HG03520 (cell line): Measurements from ENCODE around the gene SEC62.

Experiments
- ATAC-seq: cut with Tn5 transposase; IDR thresholded peaks from one replicate; pipeline ENCODE4 v1.9.1; 2021; ENCODE audit warnings: mild to moderate bottlenecking, moderate library complexity; ENCODE audit not compliant: unreplicated experiment

The SEC62 gene, protein sequence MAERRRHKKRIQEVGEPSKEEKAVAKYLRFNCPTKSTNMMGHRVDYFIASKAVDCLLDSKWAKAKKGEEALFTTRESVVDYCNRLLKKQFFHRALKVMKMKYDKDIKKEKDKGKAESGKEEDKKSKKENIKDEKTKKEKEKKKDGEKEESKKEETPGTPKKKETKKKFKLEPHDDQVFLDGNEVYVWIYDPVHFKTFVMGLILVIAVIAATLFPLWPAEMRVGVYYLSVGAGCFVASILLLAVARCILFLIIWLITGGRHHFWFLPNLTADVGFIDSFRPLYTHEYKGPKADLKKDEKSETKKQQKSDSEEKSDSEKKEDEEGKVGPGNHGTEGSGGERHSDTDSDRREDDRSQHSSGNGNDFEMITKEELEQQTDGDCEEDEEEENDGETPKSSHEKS

DNA sequence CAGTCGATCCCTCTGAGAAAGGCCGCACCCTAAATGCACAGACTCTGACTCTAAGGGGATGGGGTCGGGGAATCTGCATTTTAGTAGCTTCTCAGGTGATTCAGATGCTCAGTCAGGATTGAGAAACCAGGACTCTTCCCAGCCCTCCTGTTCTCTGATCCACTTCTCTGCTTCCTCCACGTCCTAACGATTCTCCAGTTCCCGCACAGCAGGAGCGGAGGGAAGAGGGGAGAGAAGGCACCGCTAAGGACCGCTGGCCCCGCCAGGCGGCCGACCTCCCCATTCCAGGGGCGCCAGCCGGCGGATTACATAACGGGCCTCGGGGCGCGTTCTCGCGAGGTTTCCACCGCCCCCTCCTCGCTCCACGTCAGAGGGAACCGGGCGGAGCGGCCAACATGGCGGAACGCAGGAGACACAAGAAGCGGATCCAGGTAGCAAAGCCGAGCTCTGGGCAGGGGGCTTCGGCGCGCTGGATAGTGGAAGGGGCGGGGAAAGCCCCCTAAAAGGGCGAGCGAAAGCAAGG, at the start of gene SEC62:
TSS of gene SEC62 (plus strand) at position 380 of the 523 bp plus-strand sequence. CDS start at position 396, 16 bp downstream.
- ATAC-seq: peak; percentile 90

DNA sequence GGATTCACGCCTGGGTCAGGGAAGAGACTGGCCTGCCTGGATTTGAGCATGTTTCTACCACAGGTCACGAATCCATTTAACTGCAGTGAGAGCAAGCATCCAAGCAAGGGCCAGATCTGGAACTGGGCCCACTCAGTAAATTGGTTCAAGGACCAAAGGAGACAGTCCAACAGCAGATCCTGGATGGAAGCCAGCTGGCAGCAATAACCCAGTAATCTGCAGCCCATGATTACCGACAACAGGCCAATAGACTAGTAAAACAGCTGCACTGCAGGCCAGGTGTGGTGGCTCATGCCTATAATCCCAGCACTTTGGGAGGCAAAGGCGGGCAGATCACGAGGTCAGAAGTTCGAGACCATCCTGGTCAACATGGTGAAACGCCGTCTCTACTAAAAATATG, 43.4 kb upstream of the SEC62 start:
- no peak for ATAC-seq

DNA sequence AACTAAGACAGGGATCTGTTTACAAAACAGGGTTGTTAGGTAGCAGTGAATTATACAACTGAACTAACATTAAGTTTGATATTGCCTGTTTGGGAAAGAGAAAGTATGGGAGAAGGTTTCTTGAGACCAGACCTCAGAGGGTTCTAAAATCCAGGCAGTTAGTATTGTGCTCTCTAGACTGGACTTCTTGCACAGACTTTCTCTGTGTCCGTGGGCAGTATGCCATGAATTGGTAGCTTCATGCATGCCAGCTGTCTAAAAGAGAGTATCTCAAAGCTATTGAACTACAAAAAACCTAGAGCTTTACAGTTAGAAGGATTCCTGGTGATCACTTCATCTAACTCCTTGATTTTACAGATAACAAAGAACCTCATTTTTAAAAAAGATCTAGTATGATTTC, 42.8 kb upstream of the SEC62 start:
- ATAC-seq: no peak

DNA sequence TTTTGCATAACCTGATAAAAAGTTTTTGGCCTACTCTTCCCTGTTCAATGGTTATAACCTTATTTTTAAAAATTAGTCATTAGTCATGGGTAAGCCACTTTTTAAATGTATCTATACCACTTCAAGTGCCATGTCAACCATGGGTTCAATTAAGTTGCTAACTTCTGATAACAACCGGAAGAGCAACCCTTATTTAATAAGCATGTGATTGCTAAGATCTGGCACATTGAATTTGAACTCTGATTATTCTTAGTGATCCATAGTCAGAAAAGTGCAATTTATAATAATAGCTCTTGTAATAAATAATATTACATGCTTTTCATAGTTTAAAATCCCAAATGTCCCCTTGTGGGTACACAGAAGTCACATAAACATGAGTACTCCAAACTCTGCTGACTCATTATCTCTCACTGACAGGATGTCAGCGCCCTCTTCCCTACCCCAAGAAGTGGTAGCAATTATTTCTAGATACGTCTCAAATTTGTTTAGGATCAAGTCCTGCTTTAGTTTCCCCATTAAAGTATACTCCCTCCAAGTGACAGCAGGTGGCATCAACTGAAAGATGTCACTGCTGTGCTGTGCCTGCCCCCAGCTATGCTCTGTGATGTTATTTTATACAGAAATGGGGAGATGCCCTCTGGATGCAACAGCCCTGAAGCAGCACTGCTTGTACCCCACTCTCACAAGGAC, 36.6 kb upstream of the SEC62 start:
- ATAC-seq: no peak

DNA sequence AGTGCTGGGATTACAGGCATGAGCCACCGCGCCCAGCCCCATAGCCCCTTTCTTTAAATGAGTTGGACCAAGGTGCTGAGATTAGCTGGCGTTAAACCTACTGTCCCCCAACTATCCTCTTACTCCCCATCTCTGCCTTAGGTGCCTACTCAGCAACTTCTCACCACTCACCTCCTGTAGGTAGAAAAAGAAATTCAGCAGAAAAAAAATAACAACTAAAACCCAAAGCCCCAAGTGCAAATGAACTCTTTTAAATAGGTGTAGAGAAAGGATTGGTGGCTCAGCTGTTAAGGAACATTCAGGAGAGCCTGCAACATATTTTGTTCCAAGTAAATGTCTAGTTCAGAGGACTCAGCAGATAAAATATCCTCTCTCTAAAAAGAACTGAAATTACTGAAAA, 35.8 kb upstream of the SEC62 start:
- ATAC-seq: no peak

DNA sequence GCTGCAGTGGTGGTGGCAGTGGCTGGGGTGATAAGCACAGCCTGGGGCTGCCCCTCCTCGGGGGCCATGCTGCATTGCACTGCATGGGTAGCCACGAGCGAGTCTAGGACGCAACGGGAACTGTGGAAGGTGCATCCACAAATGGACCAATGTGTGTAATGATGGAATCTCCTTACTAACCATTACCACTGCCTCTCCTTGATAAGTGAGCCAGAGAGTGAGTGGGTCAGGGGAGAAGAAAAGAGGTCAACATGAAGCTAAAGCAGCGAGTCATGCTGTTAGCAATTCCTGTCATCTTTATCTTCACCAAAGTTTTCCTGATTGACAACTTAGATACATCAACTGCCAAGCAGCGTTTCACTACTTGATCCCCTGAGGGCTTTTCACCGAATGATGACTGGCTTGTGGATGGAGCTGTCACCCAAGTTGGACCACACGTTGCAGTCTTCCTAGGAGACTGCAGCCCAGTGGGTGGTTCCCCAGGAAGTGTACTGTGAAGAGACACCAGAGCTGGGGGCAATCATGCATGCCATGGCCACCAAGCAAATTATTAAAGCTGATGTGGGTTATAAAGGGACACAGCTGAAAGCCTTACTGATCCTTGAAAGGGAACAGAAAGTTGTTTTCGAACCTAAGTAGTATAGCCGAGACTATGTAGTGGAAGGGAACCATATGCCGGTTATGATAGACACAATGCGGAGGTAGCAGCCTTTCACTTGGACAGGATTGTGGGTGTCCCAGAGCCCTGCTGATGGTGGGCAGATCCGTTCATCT, 34.7 kb upstream of the SEC62 start:
- ATAC-seq: peak; percentile 88

DNA sequence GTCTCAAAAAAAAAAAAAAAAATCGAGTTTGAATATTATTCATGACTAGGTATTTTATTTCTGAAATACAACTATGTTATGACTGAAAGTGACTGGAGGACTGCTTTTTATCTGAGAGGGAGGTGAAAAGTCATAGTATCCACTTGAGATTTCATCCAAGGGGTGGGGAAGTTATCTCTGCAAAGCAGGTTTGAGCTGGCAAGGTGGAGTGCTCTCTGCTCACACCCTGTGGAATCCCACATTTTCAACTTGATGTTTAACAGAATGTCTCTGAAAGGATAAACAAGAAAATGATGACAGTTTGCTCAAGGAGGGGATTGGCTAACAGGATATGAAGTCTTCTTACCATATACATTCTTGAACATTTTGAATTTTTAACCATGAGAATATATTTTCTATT, 27.3 kb upstream of the SEC62 start:
- ATAC-seq: no peak

DNA sequence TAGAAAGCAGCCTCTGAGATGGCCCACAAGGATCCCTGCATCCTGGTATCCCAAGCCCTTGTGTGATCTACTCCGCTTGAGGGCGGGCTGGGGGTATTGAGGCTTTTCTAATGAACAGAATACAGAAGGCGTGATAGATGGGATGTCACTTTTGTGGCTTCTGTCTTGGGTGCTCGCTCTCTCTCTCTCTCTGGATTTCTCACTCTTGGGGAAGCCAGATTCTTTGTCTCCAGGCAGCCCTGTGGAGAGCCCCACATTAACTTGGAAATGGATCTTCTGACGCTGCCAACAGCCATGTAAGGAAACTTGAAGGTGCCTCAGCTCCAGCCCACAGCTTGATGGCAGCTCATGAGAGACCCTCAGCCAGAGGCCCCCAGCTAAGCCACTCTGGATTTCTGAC, 26.9 kb upstream of the SEC62 start:
- no peak for ATAC-seq

DNA sequence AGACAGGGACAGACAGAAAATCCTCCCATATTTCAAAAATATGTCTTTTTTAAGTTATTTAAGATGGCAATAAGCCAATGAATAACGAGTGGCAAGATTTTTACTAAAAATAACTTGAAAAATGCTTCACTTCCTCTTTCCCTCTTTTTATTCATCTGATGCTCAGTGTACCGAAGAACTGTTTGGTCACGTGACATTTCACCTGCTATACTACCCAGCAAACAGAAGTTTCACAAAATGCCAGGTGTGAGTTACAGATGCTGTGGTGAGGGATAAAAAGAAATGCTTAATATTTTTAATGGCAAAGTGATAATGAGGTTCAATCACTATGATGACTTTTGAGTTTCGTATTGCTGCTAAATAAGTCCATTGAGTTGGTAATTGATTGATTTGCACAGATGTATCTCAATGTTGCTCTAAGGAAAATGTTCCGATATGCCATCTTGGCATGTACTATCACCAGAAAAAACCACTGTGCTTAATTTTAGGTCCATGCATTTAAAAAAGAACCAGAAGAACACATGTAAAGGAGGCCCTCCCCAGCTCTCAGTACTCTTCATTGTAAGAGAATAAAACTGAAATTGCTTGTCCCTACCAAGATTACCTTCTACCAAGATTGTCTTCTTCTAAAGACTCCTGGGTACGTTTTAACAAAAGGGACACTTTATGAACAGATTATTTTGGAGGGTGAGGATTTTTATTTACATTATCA, 26.0 kb upstream of the SEC62 start:
- peak; percentile 64 for ATAC-seq

DNA sequence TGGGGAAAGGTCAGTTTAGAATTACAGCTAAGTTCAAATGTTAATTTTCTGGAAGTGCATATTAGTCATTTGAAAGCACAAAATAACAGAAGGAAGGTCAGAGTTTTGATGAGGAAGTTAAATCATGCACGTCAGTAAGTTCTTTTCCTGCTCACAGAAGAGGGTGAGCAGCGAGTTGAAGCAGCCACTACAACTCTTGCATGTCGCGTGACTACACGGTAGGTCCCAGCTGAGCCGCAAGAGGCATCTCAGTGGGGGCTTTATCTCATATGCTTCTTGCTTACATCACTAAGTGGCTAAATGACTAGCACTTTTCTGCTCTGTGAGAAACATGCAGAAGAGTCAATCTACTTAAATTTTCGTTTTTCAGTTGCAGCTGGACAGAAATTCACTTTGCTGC, 21.3 kb upstream of the SEC62 start:
- ATAC-seq: peak; percentile 90

DNA sequence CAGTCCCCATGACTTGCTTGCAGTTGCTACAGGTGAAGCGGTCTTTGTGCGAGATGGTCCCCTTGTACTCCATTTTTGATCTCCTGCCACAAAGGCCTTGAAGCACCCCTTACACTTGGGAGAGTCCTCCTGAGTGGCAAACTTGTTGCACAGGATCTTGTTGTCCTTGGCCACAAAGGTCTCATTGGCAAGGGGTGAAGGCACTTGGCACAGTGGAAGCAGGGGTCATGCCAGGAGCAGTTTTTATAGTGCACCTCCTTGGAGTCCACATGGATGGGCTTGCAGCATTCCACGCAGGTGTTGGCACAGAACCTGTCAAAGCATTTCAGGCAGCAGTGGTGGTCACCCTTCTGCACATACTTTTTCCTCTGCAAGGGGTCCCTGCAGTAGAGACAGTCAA, 20.3 kb upstream of the SEC62 start:
- ATAC-seq: no peak

DNA sequence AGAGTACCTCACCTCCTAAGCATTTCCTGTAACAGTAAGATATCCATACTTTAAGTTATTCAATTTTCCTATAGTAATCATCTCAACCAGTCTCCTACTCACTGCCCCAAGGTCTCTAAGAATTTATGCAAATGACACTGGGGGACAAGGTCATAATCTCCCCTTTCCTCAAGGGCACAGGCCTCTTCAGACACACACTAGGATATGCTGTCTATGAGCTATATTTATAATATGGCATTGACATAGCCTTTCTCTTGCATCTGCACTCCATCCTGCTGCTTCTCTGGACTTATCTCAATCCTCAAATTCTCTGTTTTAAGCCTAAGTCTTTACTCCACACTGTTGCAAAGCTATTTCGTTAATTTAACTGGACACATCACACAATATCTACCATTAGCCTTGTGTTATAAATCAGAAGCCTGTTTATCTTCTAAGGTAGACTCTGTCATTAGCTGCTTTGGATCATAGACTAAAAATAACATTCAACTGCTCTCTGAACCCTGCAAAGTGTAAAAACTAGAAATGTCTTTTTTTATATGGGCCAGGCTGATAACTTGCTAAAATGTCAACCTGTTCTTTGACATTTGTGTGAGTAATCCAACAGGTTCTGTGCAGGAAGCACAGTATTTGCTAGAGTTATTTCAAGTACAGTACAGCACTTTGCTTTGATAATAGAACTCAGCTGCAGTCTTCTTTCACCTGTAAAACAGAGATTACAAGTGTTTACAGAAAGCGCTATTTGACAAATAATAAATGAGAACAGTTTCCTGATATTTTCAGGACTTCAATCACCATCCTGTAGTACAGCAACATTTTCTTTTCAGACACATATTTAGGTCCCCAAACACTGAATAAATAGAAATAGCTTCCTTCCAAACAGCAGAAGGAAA, 17.8 kb upstream of the SEC62 start:
- ATAC-seq: no peak

DNA sequence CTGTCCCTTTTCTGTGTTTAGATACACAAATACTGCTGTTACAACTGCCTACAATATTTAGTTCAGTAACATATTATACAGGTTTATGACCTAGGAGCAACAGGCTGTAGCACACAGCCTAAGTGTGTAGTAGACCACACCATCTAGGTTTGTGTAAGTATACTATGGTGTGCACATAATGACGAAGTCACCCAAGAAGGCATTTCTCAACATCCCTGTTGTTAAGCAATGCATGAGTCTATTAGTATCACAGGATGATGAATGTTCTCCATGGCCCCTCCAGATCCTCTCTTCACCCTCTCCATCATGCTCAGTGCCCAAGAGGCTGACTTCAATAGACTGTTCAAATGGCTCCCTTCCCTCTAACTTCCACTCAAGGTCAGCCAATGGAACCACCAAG, 14.6 kb upstream of the SEC62 start:
- no peak for ATAC-seq

DNA sequence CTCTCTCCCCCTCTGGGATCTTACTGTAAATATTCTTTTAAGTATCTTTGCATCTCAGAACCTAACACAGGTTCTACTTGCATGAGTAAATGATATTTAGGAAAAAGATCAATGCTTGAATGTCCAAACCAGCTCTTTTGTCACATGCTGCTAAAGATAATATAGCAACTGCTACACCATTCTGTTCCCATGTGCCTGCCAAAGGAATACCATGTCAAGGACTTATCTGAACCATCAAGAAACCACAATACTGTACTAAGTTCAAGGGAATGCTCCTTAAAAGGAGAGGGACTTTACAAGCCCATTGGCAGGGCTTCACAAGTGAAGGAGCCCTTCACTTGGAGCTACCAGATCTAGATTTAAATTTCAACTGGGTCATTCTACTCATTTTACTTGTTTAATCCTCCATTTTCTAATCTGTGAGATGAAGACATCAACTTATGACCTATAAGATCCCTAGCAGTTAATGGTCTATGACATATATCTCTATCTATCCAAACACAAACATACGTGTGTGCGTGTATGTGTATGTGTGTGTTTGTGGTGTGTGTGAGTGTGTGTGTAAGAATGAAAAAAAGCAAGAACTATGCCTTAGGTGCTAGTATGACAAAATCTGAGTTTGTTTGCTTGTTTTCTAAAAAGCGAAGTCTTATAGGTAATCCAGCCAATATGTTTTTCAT, 13.0 kb upstream of the SEC62 start:
- peak; percentile 18 for ATAC-seq

DNA sequence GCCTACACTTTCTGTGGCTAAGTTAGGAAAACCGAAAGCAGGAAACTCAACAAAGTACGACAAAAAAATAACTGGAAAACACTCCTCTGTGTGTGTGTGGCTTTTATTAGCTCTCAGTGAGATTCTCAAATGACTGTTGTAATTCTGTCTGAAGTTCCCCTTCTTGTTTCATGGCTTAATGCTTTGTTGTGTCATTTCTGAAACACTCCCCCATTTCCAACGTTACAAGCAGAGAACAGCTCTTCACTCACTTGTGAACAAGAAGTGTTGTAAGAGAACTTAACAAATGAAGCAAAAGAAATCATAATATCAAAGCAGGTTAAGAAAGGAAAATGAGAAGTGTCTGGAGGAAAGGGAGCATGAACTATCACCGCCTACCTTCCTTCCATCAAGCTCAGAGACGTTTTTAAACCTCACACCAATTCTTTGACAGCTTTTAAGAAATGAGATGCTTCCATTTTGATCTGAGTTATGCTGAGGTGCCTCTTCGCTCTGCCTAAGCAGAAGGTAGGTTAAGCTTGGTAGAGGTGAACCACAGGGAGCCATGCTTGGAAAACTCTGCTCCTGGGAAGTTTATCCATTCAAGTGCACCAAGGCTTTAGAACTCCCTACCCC, 12.4 kb upstream of the SEC62 start:
- peak; percentile 90 for ATAC-seq

DNA sequence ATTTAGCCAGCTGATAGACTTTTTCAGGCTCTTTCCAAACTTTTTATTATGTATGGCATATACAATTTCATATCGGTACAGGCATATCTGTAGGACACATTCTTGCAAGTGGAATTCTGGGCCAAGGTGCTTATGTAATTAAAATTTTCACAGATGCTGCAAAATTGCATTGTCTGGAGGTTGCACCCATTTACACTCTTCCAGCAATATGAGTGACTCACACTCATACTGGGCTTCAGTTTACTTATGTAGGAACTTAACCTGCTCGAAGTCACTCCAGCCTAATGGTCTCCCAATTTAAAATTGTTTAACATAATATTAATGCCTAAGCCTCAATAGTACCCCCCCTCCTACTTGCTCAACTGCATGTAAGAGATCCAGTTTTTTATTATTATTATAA, 11.2 kb upstream of the SEC62 start:
- ATAC-seq: no peak

DNA sequence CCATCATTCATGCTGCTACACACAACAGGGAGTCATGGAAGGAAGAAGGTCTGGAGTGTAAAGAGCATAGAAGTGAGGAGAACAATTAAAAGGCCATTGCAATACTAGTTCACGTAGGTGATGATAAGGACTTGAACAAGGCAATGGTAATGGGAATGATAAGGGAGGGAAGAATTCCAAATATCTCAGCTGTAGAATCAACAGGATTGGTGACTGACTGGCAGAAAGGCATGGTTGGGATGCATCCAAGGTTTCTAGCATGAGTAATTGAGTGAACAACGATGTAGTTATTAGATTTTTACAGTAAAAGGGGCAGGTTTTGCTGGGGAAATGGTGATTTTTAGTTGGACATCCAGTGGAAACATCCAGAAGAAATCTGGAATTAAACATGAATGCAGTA, 2.4 kb upstream of the SEC62 start:
- ATAC-seq: no peak

DNA sequence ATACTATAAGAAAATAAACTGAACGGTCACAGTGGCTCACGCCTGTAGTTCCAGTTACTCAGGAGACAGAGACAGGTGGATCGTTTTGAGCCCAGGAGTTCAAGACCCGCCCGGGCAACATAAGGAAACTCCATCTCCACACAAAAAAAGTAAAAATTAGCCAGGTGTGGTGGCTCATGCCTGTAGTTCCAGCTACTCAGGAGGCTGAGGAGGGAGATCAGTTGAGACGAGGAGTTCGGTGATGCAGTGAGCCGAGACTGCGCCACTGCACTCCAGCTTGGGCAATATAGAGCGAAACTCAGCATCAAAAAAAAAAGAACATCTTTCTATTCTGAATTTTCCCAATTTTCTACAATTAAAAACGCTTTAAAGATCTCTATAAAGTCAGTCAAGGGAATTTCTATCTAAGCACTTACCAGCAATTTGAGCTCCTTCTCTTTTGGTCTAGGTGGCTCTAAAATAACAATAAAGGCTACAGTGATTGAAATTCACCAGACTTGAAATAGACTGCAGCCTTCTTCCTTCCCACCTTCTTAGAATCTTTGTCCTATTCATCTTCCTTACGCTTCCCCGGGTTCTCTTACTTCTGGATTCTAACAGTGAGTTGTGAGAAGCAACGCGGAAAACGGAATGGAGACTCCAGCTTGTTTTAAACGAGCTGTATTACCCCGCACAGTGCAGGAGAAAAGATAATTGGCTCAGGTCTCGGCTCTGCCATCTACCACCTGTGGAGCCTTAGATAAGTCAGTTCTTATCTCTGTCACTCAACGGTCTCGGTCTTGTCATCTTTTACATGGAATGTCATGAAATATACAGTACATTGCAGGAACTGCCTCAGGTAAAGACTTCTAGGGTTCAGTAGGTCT, 812 bp upstream of the SEC62 start:
- ATAC-seq: peak; percentile 34
